ENCODE measurements around the gene ATAD3B.
"Not testable (repeated sequence)": the region's sequence is repeated elsewhere in the genome, so short reads cannot be mapped to it uniquely, and the experiment has no call there.

ATAD3B gene

GRCh38 chr1:1471389-1472052, at the start of gene ATAD3B:
TSS of gene ATAD3B (plus strand) at chr1:1471765. CDS start at chr1:1471885, 120 bp downstream.
- peak; percentile 34 for DNase-seq

GRCh38 chr1:1421907-1422464, 49.6 kb upstream of the ATAD3B start:
- DNase-seq, result no peak

DNA sequence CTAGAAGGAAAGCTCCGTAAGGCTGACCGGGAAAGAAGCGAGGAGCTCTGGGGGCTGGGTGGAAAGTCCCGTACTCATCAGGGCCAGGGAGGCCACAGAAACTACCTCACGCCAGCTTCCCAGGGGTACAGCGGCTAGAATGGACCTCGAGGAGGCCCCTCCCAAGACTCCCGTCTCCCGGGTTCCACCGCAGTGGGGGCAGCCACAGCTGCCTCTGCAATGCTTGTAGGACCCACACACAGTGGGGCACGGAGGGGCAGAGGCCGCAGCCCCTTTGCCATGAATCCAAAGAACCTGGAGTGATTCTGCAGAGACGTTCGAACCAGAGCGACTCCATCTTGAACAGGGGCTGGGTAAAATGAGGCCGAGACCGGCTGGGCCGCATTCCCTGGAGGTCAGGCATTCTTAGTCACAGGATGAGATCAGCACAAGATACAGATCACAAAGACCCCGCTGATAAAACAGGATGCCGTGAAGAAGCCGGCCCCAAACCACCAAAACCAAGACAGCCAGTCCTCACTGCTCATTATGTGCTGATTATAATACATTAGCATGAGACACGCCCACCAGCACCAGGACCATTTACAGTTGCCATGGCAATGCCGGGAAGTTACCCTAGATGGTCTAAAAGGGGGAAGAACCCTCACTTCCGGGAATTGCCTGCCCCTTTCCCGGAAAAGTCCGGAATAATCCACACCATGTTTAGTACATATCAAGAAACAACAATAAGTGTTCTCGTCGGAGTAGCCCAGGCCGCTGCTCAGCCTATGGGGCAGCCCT, 48.9 kb upstream of the ATAD3B start:
- no peak for DNase-seq

GRCh38 chr1:1423245-1423597, 48.3 kb upstream of the ATAD3B start:
- no peak for DNase-seq

GRCh38 chr1:1424707-1425106, 46.9 kb upstream of the ATAD3B start:
- DNase-seq, result no peak

GRCh38 chr1:1425426-1425752, 46.2 kb upstream of the ATAD3B start:
- DNase-seq, result no peak

DNA sequence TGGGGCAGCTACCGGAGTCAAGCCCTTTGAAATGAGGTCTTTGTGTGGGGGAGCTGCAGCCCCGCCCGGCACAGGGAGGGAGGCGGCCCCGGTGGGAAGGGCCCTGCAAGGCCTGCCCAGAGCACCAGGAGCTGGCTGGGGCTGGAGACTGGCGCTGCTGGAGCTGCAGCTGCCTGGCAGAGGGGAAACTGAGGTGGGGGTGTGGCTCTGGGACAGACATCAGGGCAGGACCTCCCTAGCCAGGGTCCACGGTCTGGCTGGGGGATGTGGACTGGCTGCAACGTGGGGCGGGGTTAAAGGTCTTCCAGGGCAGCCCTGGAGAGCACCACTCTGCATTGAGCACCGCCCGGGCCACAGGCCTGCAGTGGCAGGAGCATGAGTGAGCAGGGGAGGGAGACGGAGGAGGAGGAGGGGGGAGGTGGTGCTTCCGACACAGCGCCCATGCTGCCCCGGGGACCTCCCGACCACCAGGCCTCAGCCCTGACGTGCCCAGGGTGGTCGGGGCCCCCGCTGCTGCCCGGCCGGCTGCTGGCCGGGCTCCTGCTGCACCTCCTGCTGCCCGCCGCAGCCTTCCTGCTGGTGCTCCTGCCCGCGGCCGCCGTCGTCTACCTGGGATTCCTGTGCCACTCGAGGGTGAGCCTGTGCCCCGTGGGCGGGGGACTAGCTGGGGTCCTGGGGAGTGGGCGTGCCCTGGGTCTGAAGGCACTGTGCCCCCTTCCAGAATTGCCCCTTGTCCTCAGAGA, 45.6 kb upstream of the ATAD3B start:
- no peak for DNase-seq

- DNase-seq, result no peak
Measured at GRCh38 chr1:1426496-1427105, 45.0 kb upstream of the ATAD3B start.

DNA sequence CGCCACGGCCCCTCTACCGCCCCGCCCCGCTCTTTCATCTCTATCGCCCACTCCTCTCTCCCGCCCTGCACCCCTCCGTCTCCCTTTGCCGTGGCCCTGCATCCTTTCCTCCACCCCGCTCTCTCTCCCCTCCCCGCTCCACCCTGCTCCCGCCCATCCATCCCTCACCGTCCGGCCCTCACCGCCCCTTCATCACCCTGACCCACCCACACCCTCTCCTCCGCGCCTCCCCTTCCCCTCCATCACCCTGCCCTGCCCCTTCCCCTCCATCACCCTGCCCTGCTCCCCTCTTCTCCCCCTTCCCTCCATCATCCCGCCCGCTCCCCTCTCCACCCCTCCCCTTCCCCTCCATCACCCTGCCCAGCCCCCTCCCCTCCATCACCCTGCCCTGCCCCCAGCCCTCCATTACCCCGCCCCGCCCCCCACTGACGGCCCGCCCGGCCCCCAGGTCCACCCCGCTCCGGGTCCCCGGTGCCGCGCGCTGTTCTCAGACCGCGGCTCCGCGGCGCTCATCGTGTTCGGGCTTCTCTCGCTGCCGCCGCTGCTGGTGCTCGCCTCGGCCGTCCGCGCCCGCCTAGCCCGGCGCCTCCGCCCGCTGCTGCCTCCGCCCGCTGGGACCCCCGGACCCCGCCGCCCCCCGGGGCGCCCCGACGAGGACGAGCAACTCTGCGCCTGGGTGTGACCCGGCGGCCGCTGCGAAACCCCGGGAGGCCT, 44.3 kb upstream of the ATAD3B start:
- no peak for DNase-seq

- DNase-seq, result no peak
Measured at GRCh38 chr1:1427820-1428148, 43.8 kb upstream of the ATAD3B start.

- DNase-seq, result no peak
Measured at GRCh38 chr1:1428174-1428573, 43.4 kb upstream of the ATAD3B start.

- not testable (repeated sequence) for DNase-seq
Measured at GRCh38 chr1:1428967-1429366, 42.6 kb upstream of the ATAD3B start.

DNA sequence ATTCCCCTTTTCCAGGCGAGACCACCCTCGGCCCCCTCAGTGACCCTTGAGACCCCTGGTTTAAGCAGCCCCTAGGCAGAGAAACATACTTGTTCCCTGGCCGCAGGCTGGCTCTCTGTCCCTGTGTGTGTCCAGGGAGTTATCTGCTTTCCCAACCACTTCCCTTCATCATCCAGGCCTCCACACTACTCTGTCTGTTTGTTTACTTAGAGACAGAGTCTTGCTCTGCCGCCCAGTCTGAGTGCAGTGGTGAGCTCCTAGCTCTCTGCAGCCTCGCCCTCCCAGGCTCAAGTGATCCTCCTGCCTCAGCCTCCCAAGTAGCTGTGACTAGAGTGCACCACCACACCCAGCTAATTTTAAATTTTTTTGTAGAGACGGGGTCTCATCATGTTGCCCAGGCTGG, 41.9 kb upstream of the ATAD3B start:
- no peak for DNase-seq

- no peak for DNase-seq
Measured at GRCh38 chr1:1430114-1430982, 41.2 kb upstream of the ATAD3B start.

DNA sequence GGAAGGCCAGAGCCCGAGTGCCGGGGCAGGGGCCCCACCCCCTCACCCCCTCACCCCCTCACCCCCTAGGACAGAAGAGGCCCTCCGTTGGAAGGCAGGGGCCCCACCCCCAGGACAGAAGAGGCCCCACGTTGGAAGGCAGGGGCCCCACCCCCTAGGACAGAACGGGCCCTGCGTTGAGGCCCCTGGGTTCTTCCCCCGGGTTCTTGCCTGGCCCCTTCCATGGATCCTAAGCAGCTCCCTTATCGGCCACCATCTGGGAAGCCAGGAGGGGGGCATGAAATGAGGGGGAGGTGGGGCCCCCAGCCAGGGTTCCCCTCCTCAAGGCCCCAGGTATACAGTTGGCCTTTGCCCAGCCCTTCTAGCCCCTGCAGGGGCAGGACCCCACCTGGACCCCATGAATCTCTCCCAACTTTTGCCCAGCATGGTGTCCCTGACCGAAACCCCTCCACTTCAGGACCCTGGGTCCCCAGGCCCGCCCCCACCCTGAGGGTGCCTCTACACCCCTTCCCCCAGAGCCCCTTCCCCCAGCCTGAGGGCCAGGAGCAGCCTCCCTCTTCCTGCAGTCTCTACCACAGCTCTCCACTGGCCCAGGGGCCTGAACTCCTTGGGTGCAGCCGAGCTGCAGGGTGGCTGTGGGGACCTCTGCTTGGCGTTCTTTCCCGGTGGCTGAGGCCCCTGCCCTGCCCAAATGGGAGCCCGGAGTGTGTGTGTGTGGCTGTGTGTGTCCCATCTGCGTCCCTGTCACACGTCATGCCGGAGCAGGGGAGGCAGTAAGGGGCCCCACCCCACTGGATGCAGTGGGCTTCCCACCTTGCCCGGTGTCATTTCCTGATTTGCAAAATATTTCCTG, 40.3 kb upstream of the ATAD3B start:
- DNase-seq, result no peak

DNA sequence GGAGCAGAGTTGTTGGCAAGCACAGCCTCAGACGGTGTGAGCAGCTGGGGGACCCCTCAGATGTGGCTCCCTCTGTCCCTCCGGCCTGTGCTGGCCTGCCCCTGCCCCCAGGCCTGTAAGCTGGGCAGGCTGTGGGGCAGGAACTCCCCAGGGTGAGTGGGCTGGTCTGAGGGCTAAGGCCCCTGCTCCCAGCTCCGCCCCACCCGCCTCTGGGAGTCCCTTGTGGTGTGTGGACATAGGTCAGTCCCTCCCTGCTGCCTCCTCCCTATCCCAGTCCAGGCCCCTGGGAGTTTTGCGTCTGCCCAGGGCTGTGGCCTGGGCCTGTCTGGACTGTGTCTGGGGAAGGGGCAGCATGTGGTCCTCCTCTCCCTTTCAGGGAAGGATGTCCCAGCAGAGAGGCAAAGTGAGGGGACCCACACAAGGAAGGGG, 39.7 kb upstream of the ATAD3B start:
- no peak for DNase-seq

DNA sequence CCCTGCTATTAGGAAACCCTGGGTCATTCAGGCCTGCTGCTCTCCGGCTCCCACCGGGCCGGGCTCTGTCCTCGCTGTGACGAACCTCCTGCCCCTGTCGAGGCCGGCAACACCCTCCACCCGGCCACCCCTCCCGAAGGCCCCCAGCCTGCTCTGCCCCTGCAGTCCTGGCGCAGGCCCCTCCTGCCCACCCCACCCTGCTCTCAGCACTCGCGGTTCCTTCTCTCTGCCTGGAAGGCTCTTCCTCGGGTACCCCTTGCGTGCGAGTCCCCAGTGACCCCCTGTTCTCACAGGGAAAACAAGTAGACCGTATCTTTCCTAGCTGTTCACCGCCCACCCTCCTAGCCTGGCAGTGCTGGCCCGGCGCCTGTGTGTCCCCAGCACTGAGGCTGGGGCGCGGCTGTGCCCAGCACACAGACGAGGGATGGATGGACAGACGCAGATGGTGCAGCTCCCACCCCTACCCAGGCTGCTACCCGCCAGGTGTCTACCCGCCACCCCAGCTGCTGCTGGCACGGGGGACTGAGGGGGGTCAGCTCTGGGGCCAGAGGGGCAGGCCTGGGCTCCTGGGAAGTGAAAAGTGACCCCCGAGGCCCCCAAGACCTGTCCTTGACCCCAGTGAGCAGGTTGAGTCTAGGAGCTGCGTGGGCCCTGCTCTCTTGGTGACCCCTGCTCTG, 39.2 kb upstream of the ATAD3B start:
- no peak for DNase-seq

DNA sequence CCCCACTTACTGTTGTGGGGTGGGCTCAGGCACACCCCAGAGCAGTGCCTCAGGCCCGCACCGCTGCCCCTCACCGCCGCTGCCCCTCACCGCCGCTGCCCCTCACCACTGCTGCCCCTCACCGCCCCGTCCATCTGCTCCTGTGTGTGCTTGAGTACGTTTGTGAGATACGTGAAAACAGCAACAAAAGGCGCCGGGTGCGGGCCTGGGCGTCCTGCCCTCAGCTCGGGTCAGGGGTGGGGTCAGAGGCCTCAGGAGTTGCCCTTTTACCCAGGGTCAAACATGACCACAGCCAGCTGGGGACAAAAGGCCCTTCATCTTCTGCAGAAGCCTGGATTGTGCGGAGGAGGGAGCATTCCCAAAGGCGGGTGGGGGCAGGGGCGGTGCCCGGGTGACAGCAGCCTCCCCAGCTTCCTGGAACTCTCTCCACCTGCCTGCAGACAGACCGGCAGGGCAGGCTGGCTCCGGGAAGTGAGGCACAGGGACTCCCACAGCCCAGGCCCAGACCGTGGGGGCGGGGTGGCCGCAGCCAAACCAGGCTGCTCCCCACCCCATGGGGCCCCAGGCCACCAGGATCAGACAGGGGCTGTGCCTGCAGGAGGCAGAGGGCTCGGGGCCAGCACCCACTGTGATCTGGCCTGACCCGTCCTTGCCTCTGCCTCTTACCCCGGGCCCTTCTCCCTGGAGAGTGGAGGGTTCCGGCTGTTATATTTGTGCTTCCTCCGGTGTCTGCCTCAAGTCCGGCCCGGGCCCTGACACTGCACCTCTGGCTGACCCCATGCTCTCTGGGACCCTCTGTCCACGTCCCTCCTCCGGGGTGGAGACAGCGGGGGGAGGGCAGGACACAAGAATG, 38.4 kb upstream of the ATAD3B start:
- no peak for DNase-seq

DNA sequence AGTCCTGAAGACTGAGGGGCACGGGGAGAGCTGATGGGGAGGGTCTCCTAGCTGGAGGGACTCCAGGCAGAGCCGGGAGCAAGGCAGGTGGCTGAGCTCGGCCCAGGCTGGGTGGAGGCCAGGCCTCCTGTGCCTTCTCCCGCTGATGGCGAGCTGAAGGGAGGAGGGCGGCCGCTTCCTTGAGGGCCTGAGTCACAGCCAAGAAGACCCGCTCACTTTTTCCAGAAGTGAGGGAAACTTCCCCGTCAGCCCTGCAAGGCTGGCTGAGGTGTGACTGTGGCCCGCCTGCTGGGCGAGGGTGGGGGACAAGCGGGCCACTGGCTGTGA, 37.8 kb upstream of the ATAD3B start:
- no peak for DNase-seq

Measured in NCI-H1417 treated with DMSO at 0.1 percent for 48 hours (cell line).